Breast epithelium (tissue), 4 donors: Measurements from ENCODE around the gene TMEM117. TPM values are rescaled to one million over a fixed set of nuclear protein-coding genes. Genes with fewer than 3 reads are reported as not detected.

Experiments
- DNase-seq, 2 donors: peaks; one replicate each; pipeline ENCODE4 v3.0.0-alpha.2; 2019; ENCODE audit warnings: low spot score in 2 of 2
- H3K27ac ChIP-seq, 2 donors: fragments of 200-600 bp; sonication (generic) in 1 of 2; one replicate each; pipeline ENCODE4 v1.5.1; 2016 to 2019; ENCODE audit warnings: mild to moderate bottlenecking in 1 of 2
- H3K27me3 ChIP-seq, 2 donors: fragments of 200-600 bp; sonication (generic) in 1 of 2; one replicate each; pipeline versions ENCODE4 v1.5.1 to v1.6.0; 2017 to 2019; ENCODE audit warnings: control low read depth in 1 of 2, mild to moderate bottlenecking in 1 of 2
- H3K36me3 ChIP-seq: fragments of 200-600 bp; one replicate; pipeline ENCODE4 v1.5.1; 2019
- H3K4me1 ChIP-seq, 2 donors: fragments of 200-600 bp; sonication (generic); one replicate each; pipeline ENCODE4 v1.5.1; 2016 to 2019; ENCODE audit warnings: control low read depth in 1 of 2
- H3K4me3 ChIP-seq, 3 donors: fragments of 200-600 bp; sonication (generic); 1 replicate in 2 of 3; 2 replicates in 1 of 3; pipeline ENCODE4 v1.5.1; 2016 to 2019; ENCODE audit warnings: mild to moderate bottlenecking in 3 of 3, moderate library complexity in 2 of 3
- H3K9me3 ChIP-seq, 2 donors: fragments of 200-600 bp; sonication (generic) in 1 of 2; one replicate each; pipeline ENCODE4 v1.5.1; 2016 to 2019; ENCODE audit warnings: control low read depth in 1 of 2
- CTCF ChIP-seq, 3 donors: fragments of 450-650 bp; IDR thresholded peaks; one replicate each; pipeline ENCODE4 v1.5.1; 2016 to 2017; ENCODE audit warnings: antibody characterized with exemption in 3 of 3, mild to moderate bottlenecking in 3 of 3, moderate library complexity in 3 of 3
- POLR2A ChIP-seq: fragments of 450-650 bp; IDR thresholded peaks from one replicate; pipeline ENCODE4 v1.6.1; 2016; ENCODE audit warnings: antibody characterized with exemption, mild to moderate bottlenecking, moderate library complexity
- POLR2AphosphoS5 ChIP-seq, 3 donors: sonication (generic); formaldehyde crosslinking; IDR thresholded peaks; one replicate each; pipeline ENCODE4 v1.6.1; 2017; ENCODE audit warnings: antibody characterized with exemption in 3 of 3
- intact Hi-C: fragments of 100-400 bp; cut with DNase I; formaldehyde crosslinking; loops from one replicate; pipeline ENCODE4 v1.15.1; 2023; ENCODE audit warnings: low total_unique reads
- total RNA-seq, 3 donors: library from RNA; depleted of rRNA; stranded (reverse); fragments of >200 nt; gene quantifications; one replicate each; pipeline ENCODE4 v1.1.0, GENCODE V29; 2016

Gene TMEM117
- total RNA-seq, 3 donors from 2014 or later, result 6.1 to 17.1 (median 7.2) TPM

- Histone ChIP-seq H3K27ac (no peak overlapping the region), H3K9me3 (no peaks in the 10 kb centered on the region), H3K36me3 (no peaks in the 10 kb centered on the region), H3K27me3 (no peaks in the 10 kb centered on the region), H3K4me1 (no peaks in the 10 kb centered on the region), H3K4me3 (no peak overlapping the region)
- TF ChIP-seq CTCF (IDR thresholded peaks at IDR 0.05) (no peak), POLR2A (no peak), POLR2AphosphoS5 (IDR thresholded peaks at IDR 0.05) (no peak)
- no peak for DNase-seq
- intact Hi-C loops, result no loop called here
Observed at GRCh38 chr12:44101475-44101874, 265.6 kb downstream of the TMEM117 start.

GRCh38 chr12:44114906-44115305 lies 279.0 kb downstream of the TMEM117 start:
- TF ChIP-seq CTCF (IDR thresholded peaks at IDR 0.05) (no peak), POLR2AphosphoS5 (IDR thresholded peaks at IDR 0.05) (no peak), POLR2A (no peak)
- H3K4me1 ChIP-seq, result no peaks in the 10 kb centered on the region
- no peak overlapping the region for H3K27ac ChIP-seq
- H3K27me3 ChIP-seq, result no peaks in the 10 kb centered on the region
- no peaks in the 10 kb centered on the region for H3K9me3 ChIP-seq
- intact Hi-C loops, result no loop called here
- H3K36me3 ChIP-seq, result no peaks in the 10 kb centered on the region
- no peak for DNase-seq
- H3K4me3 ChIP-seq, result no peak overlapping the region

- TF ChIP-seq POLR2A (no peak), POLR2AphosphoS5 (IDR thresholded peaks at IDR 0.05) (no peak), CTCF (IDR thresholded peaks at IDR 0.05) (no peak)
- DNase-seq, result no peak
- intact Hi-C loops, result no loop called here
- H3K27me3 ChIP-seq, result no peaks in the 10 kb centered on the region
- no peaks in the 10 kb centered on the region for H3K4me1 ChIP-seq
- H3K27ac ChIP-seq, result no peak overlapping the region
- H3K9me3 ChIP-seq, result peaks cover 1 to 10% of the 10 kb centered on the region in 2 donors
- H3K36me3 ChIP-seq, result no peaks in the 10 kb centered on the region
- H3K4me3 ChIP-seq, result no peak overlapping the region
Observed at GRCh38 chr12:44117337-44117736, 281.5 kb downstream of the TMEM117 start.

GRCh38 chr12:44118946-44119345 lies 283.1 kb downstream of the TMEM117 start:
- Histone ChIP-seq H3K4me1 (no peaks in the 10 kb centered on the region), H3K9me3 (peaks cover 5 to 10% of the 10 kb centered on the region in 2 donors), H3K27me3 (no peaks in the 10 kb centered on the region), H3K4me3 (no peak overlapping the region), H3K36me3 (no peaks in the 10 kb centered on the region), H3K27ac (no peak overlapping the region)
- intact Hi-C loops, result no loop called here
- DNase-seq, result no peak
- no peak for TF ChIP-seq POLR2AphosphoS5 (IDR thresholded peaks at IDR 0.05)
- no peak for TF ChIP-seq CTCF (IDR thresholded peaks at IDR 0.05)
- no peak for TF ChIP-seq POLR2A

- H3K4me1 ChIP-seq, result no peaks in the 10 kb centered on the region
- no peaks in the 10 kb centered on the region for H3K27me3 ChIP-seq
- TF ChIP-seq CTCF (IDR thresholded peaks at IDR 0.05) (no peak), POLR2A (no peak), POLR2AphosphoS5 (IDR thresholded peaks at IDR 0.05) (no peak)
- H3K9me3 ChIP-seq, result peaks cover 5 to 6% of the 10 kb centered on the region in 2 donors
- no peak overlapping the region for H3K4me3 ChIP-seq
- H3K36me3 ChIP-seq, result no peaks in the 10 kb centered on the region
- no peak for DNase-seq
- H3K27ac ChIP-seq, result no peak overlapping the region
- intact Hi-C loops, result no loop called here
Observed at GRCh38 chr12:44126806-44127205, 290.9 kb downstream of the TMEM117 start.
